ENCODE results near the gene PQBP1.

The PQBP1 gene

GRCh38 chrX:48901069-48901468, 3.3 kb downstream of the PQBP1 start:
- no peak for DNase-seq (ENCODE audit: low read depth in 3 of 3, low spot score in 1 of 3)

DNA sequence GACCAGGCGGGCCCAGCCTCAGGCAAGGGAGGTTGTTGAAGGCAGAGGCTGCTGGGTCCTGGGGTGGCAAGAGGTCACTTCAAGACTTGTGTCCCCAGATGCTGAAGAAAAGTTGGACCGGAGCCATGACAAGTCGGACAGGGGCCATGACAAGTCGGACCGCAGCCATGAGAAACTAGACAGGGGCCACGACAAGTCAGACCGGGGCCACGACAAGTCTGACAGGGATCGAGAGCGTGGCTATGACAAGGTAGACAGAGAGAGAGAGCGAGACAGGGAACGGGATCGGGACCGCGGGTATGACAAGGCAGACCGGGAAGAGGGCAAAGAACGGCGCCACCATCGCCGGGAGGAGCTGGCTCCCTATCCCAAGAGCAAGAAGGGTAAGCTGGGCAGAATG, 4.4 kb downstream of the PQBP1 start:
- no peak for DNase-seq (ENCODE audit: low read depth in 3 of 3, low spot score in 1 of 3)

DNA sequence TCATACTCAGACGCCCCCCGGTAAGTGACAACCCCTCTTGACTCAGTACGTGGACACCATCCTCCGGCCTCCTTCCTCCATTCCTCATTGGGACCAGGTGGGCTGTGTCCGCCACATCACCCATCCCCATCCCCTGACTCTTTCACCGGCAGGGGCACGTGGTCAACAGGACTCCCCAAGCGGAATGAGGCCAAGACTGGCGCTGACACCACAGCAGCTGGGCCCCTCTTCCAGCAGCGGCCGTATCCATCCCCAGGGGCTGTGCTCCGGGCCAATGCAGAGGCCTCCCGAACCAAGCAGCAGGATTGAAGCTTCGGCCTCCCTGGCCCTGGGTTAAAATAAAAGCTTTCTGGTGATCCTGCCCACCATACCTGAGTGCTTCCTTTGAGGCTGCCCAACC, 5.0 kb downstream of the PQBP1 start:
- no peak for DNase-seq (ENCODE audit: low read depth in 3 of 3, low spot score in 1 of 3)

DNA sequence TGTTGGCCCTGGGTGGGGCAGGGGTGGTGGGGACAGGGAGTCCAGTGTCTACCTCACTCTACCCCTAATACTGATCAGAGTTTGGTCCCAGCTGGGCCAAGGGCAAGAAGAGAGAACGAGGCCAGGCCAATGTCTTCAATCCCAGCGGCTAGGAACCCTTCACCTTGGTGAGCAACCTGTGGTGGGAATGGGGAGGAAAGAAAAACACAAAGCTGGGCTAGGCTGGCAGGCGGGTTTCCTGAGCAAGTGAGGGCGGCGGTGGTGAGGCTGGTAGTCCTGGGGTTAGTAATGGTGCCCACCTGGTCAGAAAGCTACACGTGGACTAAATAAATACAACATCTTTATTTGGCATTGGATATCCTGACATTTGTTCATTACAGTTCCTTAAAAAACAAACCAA, 5.6 kb downstream of the PQBP1 start:
- no peak for DNase-seq (ENCODE audit: low read depth in 3 of 3, low spot score in 1 of 3)

- DNase-seq (ENCODE audit: low read depth in 3 of 3, low spot score in 1 of 3): no peak
These were observed 6.5 kb downstream of the PQBP1 start for GRCh38 chrX:48904180-48904579.

- no peak for DNase-seq (ENCODE audit: low read depth in 3 of 3, low spot score in 1 of 3)
These were observed 6.9 kb downstream of the PQBP1 start for GRCh38 chrX:48904626-48905025.

DNA sequence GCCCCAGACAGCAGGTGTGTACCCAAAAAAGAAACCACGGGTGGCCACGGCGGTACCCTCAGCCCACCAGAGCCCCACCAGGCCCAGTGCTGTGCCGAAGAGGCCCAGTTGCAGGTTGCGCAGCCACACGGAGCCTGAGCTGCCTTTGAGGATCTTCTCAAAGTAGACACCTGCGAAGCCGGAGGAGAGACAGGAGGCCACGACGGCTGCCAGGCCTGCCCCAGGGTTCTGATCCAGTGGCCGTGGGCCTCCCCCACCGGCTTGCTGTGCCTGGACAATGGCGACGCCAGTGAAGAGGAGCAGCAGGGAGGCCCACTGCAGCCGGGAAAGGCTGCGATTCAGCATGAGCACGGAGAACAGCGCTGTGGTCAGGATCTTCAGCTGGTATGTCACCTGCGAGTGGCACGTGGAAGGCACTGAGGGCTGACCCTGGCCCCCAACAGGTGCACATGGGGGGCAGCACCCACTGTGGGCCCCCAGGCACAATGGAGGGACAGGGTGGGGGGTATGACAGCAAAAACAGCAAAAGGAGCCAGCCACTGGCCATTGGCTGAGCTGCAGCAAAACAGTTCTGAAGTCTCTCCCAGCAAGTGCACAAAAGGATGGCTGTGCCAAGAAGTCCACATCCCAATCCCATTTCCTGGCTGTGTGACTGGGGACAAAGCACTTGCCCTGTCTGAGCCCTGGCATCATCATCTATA, 7.5 kb downstream of the PQBP1 start:
- no peak for DNase-seq (ENCODE audit: low read depth in 3 of 3, low spot score in 1 of 3)

DNA sequence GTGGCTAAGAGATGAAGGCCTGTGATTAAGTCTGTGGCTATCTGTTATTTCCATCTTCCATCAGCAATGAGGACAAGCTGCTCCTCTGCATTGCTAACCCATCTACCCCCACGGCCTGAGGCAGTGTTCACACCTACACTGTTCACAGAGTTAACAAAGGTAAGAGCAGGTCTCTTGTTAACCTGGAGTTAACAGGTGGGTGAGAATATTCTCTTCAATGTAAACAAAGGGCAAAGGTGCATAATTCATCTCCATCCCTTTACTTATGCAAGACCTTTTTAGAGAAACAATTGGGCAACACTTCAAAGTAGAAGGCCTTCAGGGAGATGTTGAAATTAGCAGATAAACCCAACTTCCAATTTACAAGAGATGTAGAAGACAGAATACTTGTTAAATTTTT, 10.9 kb downstream of the PQBP1 start:
- DNase-seq (ENCODE audit: low read depth in 3 of 3, low spot score in 1 of 3): no peak

GRCh38 chrX:48909703-48910294, 12.1 kb downstream of the PQBP1 start:
- no peak for DNase-seq (ENCODE audit: low read depth in 3 of 3, low spot score in 1 of 3)

DNA sequence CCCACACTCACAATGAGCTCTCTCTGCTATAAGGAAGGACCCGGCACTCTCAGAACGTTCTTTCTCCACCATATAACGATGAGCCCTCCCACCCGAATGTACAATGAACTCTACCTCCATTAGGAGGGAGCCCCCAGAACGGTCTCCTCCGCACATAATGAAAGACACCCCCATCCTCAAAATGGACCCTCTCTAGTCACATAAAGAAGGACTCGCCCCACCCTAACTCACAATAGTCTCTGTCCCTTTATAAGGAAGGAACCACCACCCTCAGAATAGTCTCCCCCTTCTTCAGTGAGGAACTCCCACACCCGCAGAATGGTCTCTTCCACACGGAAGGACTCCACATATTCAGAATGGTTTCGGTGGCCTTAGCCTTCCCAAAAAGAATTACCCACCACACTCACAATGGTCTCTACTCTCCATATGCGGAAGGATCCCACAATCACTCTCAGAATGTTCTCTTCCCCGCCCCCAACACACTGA, 13.2 kb downstream of the PQBP1 start:
- no peak for DNase-seq (ENCODE audit: low read depth in 3 of 3, low spot score in 1 of 3)

GRCh38 chrX:48911412-48912182, 13.9 kb downstream of the PQBP1 start, which contains the start of gene SLC35A2:
SLC35A2 (minus strand) TSS chrX:48911646; CDS start chrX:48911636, 10 bp downstream.
- DNase-seq (ENCODE audit: low read depth in 3 of 3, low spot score in 1 of 3): peak; percentile 59 to 84 (median 74)

- no peak for DNase-seq (ENCODE audit: low read depth in 3 of 3, low spot score in 1 of 3)
These were observed 16.1 kb downstream of the PQBP1 start for GRCh38 chrX:48913605-48914366.

DNA sequence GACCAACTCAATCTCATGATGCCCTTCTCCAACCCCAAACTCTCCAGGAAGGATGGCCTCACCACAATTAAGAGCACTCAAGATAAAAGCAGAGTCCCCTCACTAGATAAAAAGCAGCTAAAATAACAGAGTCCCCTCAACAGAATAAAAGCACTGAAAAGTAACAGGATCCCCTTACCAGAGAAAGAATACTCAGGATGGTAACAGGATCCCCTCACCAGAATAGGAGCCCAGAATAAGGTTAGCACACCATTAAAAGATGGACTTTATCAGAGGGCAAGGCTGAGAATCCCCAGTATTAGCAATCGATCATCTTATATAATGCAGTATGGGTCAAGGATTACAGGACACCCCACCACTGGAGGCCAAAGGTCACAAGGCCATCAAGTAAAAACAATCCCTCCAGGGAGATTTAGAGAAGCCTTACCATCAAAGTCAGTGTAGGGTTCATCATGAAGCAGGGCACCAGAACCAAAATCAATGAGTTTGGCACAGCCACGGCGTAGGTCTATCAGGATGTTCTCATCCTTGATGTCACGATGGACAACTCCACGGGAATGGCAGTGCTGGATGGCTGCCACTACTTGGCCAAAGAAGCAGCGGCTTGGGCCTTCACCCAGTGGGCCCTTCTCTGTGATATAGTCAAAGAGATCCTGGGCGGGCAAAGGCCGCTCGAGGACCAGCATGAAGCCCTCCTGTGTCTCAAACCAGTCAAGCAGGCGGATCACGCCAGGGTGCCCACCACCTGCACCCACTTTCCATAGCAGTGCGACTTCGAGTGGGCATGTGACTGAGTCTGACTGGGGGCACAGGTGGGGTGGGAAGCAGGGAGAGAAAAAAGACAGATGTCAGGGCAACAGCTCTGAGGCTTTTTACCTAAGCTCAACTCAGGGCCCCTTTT, 17.1 kb downstream of the PQBP1 start:
- no peak for DNase-seq (ENCODE audit: low read depth in 3 of 3, low spot score in 1 of 3)

GRCh38 chrX:48917139-48918001, 19.6 kb downstream of the PQBP1 start:
- peak; percentile 70 to 82 (median 71) for DNase-seq (ENCODE audit: low read depth in 3 of 3, low spot score in 1 of 3)

GRCh38 chrX:48918301-48918642, 20.5 kb downstream of the PQBP1 start:
- DNase-seq (ENCODE audit: low read depth in 3 of 3, low spot score in 1 of 3): no peak

DNA sequence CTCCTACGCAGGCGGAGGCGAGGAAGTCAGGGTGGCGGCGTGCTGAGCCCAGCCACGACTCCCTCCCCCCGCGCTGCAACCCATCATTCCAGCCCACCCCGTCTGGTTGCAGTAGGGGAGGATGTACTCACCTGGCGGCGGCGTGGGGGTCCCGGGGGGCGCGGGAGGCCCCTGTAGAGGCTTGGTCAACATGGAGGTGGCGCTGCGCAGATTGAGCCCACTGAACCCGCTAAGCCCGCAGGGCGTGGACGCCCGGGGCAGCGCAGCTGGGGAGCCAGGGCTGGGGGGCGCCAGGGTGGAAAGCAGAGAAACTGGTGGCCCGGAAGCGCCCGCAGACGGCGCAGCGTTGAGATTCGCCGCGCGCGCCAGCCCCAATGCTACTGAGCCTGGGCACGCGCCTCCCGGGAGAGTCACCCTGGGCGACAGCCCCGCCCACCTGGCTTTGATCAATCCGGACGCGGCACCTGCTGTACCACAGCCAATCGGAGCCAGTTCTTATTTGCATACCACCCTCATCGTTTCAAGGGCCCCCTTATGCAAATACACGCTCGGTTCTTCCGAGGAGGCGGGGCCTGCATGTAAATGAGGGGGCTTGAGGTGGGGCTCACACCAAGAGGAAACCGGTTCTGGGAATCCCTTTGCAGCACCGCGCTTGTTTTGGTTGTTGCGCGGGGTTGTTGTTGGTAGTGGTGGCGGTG, 21.1 kb downstream of the PQBP1 start, which contains the start of gene PIM2:
Gene PIM2 (minus strand): TSS at position 382 of the 698 bp plus-strand sequence. CDS start 190 bp downstream, at position 192.
- DNase-seq (ENCODE audit: low read depth in 3 of 3, low spot score in 1 of 3): peak; percentile 72 to 85 (median 81)

GRCh38 chrX:48919360-48919841, 21.7 kb downstream of the PQBP1 start:
- no peak for DNase-seq (ENCODE audit: low read depth in 3 of 3, low spot score in 1 of 3)

GRCh38 chrX:48919947-48920717, 22.4 kb downstream of the PQBP1 start:
- DNase-seq (ENCODE audit: low read depth in 3 of 3, low spot score in 1 of 3): no peak

Data from stimulated activated CD4-positive, alpha-beta T cell treated with anti-CD3 and anti-CD28 coated beads, TNF-alpha, amount 100 ng/mL, for 1 hour (primary cell).